Head of caudate nucleus (tissue), 42 donors: ENCODE data around the gene PTMS.

Experiments used
- DNase-seq, 42 donors: peaks; one replicate each; pipeline versions ENCODE4 v3.0.0 to v3.0.0-alpha.2; 2020 to 2021; ENCODE audit warnings: mixed read lengths in 7 of 42
- intact Hi-C: fragments of 100-400 bp; cut with DNase I; formaldehyde crosslinking; loops from one replicate; pipeline ENCODE4 v1.15.0; 2022

Gene PTMS

DNA sequence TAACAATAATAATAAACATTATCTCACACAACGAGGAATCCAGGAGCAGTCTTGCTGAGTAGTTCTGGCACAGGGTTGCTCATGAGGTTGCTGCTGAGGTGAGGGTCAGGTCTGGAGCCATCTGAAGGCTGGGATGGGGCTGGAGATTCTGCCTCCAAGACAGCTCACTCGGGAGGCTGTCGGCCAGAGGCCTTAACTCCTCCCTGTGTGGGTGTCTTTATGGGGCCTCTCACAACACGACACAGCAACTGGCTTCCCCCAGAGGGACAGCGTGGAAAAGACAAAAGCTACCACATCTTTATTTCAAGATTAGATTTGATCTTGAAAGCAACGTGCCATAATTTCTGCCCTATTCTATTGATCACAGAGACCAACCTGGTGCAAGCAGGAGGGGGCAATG, 16.0 kb downstream of the PTMS start:
- DNase-seq: no peak
- intact Hi-C loops: loop anchor here (5.0 kb wide), 1 partner anchor 40 kb away; the partner anchor contains the start of gene GPR162

DNA sequence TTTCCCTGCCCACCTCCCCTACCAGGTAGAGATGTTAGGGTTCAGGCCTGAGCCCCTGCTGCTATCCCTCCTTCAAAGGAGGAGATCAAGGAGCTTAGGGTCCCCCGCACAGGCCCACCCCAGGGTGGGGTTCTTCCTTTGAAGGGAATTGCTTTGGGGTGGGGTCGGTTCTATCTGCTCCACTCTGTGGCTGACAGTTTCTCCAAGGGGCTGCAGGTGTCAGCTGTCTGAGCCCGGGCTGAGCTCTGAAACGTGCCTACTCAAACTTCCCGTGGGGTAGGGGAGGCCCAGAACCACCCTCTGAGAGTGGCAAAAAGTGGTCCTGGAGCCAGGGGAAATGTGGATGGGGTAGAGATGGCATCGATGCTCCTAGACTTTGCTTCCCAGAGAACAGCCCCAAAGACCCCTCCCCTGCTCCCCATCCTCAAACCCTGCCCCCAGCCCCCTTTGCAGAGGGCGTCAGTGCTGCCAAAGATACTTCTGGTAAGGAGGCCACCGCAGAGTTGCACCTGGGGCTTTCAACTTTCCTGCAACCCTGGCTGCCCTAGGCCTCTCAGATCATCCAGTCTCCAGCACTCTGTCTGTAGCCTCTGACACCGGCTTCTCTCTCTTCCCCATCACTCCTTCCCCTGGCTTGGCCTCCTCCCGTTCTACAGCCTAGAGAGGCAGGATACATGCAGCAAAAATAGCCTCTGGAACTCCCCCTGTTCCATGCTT, 16.8 kb downstream of the PTMS start:
- no peak for DNase-seq
- intact Hi-C loops: loop anchor here (5.0 kb wide), 1 partner anchor 39 kb away; the partner anchor contains the start of gene GPR162

DNA sequence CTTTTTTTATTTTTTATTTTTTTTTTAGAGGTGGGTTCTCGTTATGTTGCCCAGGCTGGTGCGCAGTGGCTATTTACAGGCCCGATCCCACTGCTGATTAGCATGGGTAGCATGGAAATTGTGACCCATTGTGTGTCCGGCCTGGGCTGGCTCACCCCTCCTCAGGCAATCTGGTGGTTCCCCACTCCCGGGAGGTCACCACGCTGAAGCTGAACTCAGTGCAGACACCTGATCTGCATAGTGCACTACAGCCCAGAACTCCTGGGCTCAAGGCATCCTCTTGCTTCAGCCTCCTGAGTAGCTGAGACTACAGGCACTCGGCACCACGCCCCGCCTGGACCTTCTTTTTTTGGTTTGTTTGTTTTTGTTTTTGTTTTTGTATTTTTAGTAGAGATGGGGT, 17.7 kb downstream of the PTMS start:
- intact Hi-C loops: loop anchor here (5.0 kb wide), 1 partner anchor 38 kb away; the partner anchor contains the start of gene GPR162
- no peak for DNase-seq

DNA sequence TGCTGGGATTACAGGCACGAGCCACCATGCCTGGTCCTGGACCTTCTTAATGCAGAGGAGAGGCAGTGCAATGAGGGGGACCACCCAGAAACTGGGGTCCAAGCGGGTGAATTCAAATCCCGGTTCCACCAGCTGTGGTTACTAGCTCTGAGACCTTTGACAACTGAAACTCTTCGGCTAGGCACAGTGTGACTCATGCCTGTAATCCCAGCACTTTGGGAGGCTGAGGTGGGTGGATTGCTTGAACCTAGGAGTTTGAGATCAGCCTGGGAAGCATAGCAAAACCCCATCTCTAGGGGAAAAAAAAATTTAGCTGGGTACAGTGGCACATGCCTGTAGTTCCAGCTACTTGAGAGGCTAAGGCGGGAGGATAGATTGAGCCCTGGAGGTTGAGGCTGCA, 18.1 kb downstream of the PTMS start:
- intact Hi-C loops: loop anchor here (5.0 kb wide), 1 partner anchor 38 kb away; the partner anchor contains the start of gene GPR162
- DNase-seq: peak in 20 of 42 donors; percentile 23 to 76 (median 52)

DNA sequence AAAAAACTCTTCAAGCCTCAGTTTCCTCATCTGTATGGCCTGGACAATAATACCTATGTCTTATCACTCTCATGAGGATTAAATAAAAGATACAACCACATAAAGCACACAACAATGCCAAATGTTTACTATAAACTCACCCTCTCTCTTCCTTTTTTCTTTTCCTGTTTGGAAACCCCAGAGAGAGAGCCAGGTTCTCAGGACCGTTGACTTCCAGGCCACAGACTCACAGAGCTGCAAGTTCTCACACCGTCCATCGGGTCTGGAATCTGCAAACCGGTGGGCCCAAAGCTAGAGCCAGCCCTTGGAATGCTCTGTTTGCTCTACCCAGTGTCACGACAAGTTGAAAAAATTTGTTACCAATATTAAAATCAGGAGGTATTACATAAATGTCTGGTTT, 18.6 kb downstream of the PTMS start:
- intact Hi-C loops: loop anchor here (5.0 kb wide), 1 partner anchor 38 kb away; the partner anchor contains the start of gene GPR162

DNA sequence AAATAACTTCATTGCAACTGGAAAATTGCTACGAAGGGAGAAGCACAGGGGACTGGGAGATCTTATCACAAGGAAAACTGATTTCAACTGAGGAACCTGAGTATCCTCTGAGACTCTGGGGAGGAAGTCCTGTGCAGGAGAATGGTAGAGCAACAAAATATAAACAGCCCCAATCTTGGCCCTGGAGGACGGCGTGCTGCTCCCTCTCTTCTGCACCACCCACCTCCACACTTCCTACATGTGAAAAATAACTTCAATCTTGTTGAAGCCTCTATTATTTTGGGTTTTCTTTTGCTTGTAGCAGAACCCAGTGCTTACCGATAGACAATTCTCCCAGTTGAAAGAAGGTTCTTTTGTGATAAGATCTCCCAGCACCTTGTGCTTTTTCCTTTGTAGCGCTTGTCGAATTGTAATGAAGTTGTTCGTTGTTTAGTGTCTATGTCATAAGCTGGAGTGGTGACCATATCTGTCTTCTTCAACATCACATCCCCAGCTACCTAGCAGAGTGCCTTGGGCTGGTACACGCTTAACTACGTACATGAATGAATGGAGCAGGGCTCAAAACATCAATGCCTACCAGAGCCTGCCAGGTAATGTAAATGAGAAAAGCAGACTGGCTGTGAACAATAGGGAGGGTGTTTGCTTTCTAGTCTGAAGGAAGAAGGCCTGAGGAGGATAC, 20.4 kb downstream of the PTMS start:
- DNase-seq: no peak
- intact Hi-C loops: no loop called here

More for the DNA sequence above, 18.6 kb downstream of the PTMS start:
- DNase-seq: no peak

DNA sequence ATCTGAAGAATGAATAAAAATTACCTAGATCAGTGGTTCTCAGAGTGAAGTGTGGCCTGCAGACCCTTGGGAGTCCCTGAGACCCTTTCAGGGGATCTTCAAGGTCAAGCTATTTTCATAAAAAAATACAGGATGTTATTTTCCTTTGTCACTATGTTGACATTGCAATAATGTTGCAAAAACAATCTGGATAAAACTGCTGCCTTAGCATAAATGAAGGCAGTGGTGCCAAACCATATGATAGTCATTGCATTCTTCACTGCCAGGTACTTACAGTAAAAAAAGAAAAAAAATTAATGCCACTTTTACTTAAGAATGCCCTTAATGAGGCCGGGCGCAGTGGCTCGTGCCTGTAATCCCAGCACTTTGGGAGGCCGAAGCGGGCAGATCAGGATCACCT, 21.1 kb downstream of the PTMS start:
- DNase-seq: no peak
- intact Hi-C loops: no loop called here

DNA sequence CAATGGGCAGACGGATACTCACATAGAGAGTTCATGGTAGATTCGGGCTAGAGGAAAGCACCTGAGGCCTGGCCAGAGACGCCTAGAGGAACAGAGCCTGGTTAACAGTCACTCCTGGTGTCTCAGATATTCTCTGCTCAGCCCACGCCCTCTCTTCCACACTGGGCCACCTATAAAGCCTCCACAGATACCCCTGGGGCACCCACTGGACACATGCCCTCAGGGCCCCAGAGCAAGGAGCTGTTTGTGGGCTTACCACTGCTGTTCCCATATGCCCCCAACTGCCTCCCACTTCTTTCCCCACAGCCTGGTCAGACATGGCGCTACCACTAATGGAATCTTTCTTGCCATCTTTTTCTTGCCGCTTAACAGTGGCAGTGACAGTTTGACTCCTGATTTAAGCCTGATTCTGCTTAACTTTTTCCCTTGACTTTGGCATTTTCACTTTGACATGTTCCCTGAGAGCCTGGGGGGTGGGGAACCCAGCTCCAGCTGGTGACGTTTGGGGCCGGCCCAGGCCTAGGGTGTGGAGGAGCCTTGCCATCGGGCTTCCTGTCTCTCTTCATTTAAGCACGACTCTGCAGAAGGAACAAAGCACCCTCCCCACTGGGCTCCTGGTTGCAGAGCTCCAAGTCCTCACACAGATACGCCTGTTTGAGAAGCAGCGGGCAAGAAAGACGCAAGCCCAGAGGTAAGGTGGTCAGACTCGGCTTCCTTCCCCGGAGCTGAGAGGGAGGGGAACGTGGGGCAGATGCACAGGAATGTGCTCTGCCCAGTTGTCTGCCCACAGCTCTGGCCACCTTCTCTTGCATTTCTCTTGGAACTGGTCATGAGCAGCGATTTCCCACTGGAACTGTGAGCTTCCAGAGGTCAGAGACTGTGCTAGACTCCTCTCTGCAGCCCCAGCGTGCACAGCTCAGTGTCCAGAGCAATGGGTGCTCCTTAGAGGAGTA, 23.1 kb downstream of the PTMS start, which contains the start of gene CD4:
CD4 (plus strand) TSS at position 557 of the 953 bp plus-strand sequence. CDS start 10,611 bp downstream, outside the sequence.
- DNase-seq: peak in 33 of 42 donors; percentile 24 to 75 (median 50)
- intact Hi-C loops: no loop called here

DNA sequence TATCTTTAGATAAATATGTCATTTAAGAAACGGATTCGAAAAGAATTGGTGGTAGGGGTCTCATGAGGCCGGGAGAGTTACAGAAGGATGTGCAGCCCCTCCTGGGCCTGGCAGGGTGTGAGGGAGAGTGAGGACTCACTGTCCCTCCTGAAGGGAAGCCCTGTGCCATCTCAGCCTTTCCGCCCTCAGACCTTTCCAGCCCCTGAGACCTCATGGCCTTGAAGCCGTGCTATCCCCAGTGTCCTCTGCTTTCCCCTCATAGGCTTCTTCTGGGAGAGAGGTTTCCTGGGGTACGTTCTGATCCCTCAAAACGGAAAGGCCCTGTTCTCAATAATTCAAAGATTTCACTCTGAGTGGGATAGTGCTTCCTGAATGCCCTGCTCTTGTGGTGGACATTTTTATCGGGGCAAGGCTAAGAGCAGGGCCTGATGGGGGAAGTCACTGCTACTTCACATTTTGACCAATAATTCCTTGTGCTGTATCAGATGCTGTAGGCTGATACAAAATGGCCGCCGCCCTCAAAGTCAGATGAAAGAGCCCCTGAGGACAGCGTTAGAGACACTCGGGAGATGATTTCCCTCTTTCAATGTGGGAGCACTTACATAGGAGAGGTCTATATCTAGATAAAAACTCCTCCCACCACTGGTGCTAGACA, 24.5 kb downstream of the PTMS start:
- intact Hi-C loops: no loop called here
- DNase-seq: no peak

DNA sequence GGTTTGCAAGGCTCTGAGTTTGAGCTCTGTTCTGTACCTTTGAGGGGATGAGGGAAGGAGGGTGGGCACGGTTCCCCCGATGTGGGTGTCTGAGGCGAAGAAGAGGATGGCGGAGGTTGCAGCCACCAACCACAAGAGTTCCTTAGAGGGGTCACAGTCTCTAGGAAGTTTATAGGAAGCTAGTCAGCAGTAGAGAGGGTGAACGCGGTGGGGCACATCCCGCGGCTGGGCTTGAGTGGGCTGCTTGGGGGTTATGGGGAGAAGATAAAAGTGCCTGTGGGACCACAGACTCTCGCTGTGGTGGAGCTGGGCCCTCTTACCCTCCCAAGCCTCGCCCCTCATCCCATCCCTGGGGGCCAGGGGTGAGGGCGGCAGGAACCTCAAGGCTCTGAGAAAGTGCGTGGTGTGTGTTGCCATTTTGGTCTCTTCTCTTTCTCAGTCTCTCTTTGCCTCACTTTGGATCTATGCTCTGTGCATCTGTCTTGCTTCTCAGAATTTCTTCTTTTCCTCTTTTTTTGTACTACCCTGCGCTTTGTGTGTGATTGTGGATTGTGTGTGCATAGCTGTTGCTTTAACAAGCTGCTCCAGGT, 25.9 kb downstream of the PTMS start:
- intact Hi-C loops: no loop called here
- no peak for DNase-seq

DNA sequence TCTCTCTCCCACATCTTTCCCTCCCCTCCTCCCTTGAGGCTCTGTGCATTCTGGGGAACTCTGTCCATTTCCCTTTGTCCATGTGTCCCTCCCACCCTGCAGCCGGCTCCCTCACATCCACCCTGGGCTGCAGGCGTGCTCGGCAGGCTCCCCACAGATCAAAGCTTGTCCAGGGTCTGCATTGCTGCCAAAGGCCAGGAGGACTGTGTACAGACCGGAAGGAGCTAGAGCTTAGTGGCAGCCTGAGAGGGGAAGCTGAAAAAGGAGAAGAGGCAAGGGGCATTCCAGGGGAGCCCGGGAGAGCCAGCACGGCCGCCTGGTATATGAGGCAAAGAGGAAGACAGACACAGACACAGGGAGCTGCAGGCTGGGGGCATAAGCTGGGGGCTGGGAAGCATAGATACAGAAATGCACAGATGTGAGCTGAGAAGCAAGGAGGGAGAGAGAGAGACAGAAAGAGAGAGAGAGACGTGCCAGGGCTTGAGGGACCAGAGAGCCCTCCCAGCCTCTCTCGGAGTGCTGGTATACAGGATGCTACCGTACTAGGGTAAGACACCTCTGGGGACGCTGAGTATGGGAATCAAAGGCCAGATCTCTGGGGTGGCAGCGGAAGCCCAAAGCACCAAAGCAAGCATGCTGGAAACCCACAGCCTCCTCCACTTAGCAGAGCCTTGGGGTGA, 26.5 kb downstream of the PTMS start:
- intact Hi-C loops: no loop called here
- DNase-seq: peak in 24 of 42 donors; percentile 14 to 68 (median 34)

DNA sequence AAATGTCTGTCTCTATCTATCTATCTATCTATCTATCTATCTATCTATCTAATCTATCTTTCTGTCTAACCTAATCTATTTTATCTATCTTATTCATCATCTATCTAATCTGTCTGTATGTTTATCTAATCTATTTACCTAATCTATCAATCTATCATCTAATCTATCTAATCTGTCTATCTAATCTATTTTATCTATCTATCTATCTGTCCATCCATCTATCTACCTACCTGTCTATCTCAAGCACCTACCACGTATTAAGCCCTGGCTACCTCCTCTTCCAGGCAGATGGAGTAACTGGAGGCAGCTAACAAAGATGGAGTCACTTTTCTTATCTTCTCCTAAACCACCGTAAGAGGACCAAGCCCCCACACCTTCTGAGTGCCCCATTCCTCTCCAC, 28.9 kb downstream of the PTMS start:
- intact Hi-C loops: no loop called here
- no peak for DNase-seq

DNA sequence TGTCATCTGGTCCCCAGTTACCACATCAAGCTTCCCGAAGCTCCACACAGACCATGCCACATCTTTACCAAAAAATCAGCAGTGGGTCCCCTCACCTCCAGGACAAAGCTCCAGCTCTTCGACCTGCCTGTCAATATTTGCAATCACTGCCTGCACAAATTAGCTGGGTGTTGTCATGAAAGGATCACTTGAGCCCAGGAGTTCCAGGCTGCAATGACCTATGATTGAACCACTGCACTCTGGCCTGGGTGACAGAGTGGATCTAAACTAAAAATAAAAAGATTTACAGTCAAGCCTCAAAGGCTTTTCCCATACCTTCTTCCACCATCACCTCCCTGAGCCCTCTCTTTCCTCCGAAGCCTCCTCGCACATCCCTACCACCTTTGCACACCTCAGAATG, 30.4 kb downstream of the PTMS start:
- intact Hi-C loops: no loop called here
- no peak for DNase-seq

DNA sequence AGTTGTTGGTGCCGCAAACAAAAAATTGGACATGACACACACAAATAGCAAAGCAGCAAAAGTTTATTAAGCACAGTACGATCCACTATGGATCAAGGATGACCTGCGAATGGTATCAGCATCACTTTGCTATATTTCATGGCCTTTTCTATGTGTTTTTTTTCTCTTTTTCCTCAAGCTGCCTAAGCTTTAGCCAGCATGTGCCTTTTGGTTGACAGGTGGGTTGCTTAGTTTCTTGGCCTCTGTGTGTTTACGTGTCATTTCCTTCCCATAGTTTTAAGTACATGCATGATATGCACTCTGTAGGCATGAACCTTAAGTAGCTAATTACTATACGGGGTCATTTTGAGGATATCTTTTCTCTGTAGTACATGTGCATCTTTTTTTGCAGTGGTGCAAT, 33.0 kb downstream of the PTMS start:
- no peak for DNase-seq
- intact Hi-C loops: no loop called here

DNA sequence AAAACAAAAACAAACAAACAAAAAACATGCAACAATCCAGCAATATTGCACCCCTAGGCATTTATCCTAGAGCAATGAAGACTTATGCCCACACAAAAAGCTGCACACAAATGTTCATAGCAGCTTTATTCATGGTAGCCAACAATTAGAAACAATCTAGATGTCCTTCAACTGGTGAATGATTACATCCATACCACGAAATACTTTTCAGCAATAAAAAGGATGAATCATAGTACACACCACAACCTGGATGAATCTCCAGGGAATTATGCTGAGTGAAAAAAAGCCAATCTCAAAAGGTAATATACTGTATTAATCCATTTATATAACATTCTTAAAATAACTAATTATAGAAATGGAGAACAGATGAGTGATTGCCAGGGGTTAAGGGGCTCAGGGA, 41.0 kb downstream of the PTMS start:
- no peak for DNase-seq
- intact Hi-C loops: no loop called here

DNA sequence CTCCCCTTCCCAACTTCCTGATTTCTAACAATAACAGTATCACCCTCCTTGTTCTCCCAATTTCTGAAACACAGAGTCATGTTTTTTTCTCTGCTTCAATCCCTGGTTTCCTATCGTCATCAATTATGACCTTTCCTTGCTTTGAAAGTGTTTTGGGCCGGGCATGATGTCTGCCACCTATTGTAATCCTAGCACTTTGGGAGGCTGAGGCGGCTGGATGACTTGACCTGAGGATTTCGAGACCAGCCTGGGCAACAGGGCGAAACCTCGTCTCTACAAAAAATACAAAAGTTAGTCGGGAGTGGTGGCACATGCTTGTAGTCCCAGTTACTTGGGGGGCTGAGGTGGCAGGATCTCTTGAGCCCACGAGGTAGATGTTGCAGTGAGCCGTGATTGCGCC, 42.9 kb downstream of the PTMS start:
- intact Hi-C loops: no loop called here

DNA sequence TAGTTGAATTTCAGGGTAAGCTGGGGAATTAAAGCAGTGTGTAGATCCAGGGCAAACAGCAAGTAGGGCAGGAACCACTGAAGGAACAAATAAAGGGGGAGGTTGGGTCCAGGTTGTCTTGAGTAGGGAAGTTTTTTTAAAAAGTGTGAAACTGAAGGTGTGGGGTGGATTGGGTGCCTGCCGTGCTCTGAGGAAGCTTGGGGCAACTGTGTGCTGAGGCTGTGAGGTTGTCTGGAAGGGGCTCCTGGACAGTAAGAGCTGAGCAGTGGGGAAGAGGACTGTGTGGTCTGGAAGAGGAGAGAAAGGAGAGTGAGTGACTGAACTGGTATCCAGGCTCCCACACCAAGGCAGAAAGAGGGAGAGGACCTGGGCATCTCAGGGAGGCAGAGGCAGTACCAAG, 44.6 kb downstream of the PTMS start:
- intact Hi-C loops: no loop called here

More for the DNA sequence above, 42.9 kb downstream of the PTMS start:
- DNase-seq: no peak

DNA sequence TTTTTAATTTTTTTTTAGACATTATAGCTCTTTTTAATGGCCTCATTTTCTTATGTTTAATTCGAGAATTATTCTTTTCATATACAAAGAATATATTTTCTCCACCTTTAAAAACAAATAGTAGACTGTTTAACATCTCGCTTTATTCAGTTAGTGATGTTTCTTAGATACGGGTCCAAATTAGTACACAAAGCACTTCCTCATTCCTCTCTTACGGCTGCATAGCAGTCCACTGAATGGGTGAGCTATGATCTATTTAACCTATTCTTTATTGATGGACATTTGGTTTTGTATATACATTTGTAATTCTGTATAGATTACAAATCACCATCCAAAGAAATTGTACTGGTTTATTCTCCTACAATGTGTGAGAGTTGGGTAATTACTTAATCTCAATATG, 47.2 kb downstream of the PTMS start:
- intact Hi-C loops: no loop called here

More for the DNA sequence above, 44.6 kb downstream of the PTMS start:
- no peak for DNase-seq

More for the DNA sequence above, 47.2 kb downstream of the PTMS start:
- no peak for DNase-seq
